Esophagus (tissue), 2 donors: Measurements from ENCODE around the gene CPNE1. TPM values are rescaled to one million over a fixed set of nuclear protein-coding genes. Genes with fewer than 3 reads are reported as not detected.

Source experiments
- H3K27ac ChIP-seq, 2 donors: one replicate each; pipeline ENCODE4 v1.5.1; 2013; ENCODE audit warnings: low read depth in 2 of 2, mild to moderate bottlenecking in 2 of 2, inconsistent platforms in 1 of 2, low read length in 1 of 2, moderate library complexity in 1 of 2
- H3K27me3 ChIP-seq, 2 donors: one replicate each; pipeline ENCODE4 v1.6.1; 2013; ENCODE audit warnings: low read length in 2 of 2, control low read depth in 1 of 2, mild to moderate bottlenecking in 1 of 2; ENCODE audit not compliant: insufficient read depth in 2 of 2, control insufficient read depth in 1 of 2
- H3K36me3 ChIP-seq, 2 donors: one replicate each; pipeline ENCODE4 v1.6.1; 2013; ENCODE audit warnings: low read length in 1 of 2; ENCODE audit not compliant: control insufficient read depth in 2 of 2, insufficient read depth in 2 of 2
- H3K4me1 ChIP-seq, 2 donors: one replicate each; pipeline ENCODE4 v1.6.1; 2013; ENCODE audit warnings: low read length in 1 of 2; ENCODE audit not compliant: control insufficient read depth in 2 of 2, insufficient read depth in 2 of 2
- H3K4me3 ChIP-seq, 2 donors: one replicate each; pipeline ENCODE4 v1.5.1; 2013; ENCODE audit warnings: low read length in 2 of 2, mild to moderate bottlenecking in 2 of 2, low read depth in 1 of 2, moderate library complexity in 1 of 2
- H3K9me3 ChIP-seq, 2 donors: one replicate each; pipeline ENCODE4 v1.6.1; 2013; ENCODE audit warnings: mild to moderate bottlenecking in 2 of 2, low read depth in 1 of 2, low read length in 1 of 2, moderate library complexity in 1 of 2; ENCODE audit not compliant: control insufficient read depth in 2 of 2, insufficient read depth in 1 of 2
- WGBS, 2 donors: extraction: QIAGEN DNeasy Blood & Tissue Kit; methylation state at CpG; one replicate each; pipeline ENCODE4 v1.1.7; 2013; 5-methylcytosine and 5-hydroxymethylcytosine counted together
- polyA plus RNA-seq, 2 donors: library from polyadenylated mRNA; stranded (reverse); fragments of 200-250 nt; gene quantifications; one replicate each; pipeline ENCODE4 v1.2.3, GENCODE V29; 2013
- donor health status: healthy with polysubstance abuse.
- donor health status: Bipolar disorder and iron deficiency.

CPNE1 gene
- polyA plus RNA-seq, 2 donors: 88.9 to 119 TPM

DNA sequence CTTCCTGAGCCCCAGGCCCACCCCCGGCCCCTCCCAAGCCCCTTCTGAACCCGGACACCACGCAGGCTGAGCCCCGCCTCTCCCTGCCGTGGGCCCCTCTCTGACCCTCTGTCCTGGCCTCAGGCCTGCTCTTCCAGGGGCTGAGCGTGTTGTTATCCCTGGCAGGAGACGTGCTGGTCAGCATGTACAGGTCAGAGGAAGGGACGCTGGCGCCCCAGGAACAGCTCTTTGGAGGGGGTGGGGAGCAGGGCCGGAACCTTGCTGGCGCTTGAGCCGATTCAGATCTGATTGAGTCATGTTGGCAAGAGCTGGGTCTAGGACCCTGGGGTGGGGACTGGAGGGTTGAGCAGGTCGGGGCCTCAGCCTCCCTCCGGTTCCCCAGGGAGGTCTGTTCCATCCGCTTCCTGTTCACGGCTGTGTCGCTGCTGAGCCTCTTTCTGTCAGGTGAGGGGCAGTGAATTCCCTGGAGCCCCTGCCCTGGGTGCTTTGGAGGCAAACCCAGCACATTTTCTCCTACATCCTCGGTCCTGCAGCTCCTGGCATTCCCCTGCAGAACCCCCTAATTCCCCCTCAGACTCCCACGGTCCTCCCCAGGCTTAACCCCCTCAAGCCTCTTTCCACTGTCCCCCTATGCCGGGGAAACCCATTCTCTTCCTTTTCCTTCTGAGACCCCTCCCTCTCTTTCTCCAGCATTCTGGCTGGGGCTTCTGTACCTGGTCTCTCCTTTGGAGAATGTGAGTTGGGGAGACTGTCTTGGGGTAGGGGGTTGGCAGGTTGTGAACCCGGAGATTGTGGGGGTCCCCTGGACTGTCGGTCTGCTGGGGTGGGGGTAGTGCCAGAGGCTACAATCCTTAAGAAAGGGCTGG, 47.1 kb downstream of the CPNE1 start:
- 9 to 10% methylated on average over 22 of the region's 22 CpGs for WGBS, 2 donors
- Histone ChIP-seq H3K9me3 (no peaks in the 10 kb centered on the region), H3K27ac (peak overlapping the region; percentile 53 to 77), H3K4me3 (peak overlapping the region; percentile 27 to 45), H3K36me3 (peaks cover 0 to 3% of the 10 kb centered on the region in 2 donors), H3K4me1 (peaks cover 7 to 9% of the 10 kb centered on the region in 2 donors), H3K27me3 (no peaks in the 10 kb centered on the region)

DNA sequence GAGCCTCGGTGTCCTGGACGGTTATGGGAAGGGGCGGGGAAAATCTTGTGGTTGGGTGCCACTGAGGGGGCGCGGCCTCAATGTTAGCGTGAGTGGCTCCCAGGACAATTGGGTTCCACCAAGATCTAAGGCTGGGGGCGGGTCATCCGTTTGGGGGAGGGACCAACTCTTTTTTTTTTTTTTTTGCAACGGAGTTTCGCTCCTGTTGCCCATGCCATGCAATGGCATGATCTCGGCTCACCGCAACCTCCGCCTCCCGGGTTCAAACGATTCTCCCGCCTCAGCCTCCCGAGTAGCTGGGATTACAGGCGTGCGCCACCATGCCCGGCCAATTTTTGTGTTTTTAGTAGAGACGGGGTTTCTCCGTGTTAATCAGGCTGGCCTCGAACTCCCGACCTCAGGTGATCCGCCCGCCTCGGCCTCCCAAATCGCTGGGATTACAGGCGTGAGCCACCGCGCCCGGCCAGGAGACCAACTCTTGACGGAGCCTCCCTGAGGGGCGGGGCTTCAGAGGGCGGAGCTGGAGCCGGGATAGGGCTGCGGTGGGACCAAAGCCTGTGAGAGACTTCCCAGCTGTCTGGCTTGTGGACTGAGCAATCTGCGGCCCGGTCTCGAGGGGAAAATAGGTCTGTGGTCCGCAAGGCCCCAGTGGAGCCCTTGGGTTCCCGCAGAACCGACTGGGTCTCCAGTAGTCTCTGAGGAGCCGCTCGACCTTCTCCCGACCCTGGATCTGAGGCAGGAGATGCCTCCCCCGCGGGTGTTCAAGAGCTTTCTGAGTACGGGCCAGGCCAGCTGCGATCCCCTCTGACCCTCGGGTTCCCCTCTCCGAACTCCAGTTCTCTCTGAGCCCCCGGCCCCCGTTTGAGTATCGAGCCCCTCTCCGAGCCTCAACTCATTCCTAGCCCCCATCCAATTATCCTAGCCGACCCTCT, 48.0 kb downstream of the CPNE1 start:
- H3K27ac ChIP-seq: peak overlapping the region; percentile 53 to 77
- H3K4me3 ChIP-seq: peak overlapping the region; percentile 23 to 34
- H3K27me3 ChIP-seq: no peaks in the 10 kb centered on the region
- peaks cover 0 to 3% of the 10 kb centered on the region in 2 donors for H3K36me3 ChIP-seq
- 5 to 6% methylated on average over 53 to 57 of the region's 57 CpGs for WGBS, 2 donors
- H3K4me1 ChIP-seq: peaks cover 7 to 9% of the 10 kb centered on the region in 2 donors
- H3K9me3 ChIP-seq: no peaks in the 10 kb centered on the region

- 0 to 1% methylated on average over 67 to 68 of the region's 68 CpGs for WGBS, 2 donors
- Histone ChIP-seq H3K4me3 (peak within 1 kb of the TSS; percentile 40 to 45), H3K9me3 (no peaks in the 10 kb centered on the region), H3K27me3 (no peaks in the 10 kb centered on the region), H3K4me1 (peaks cover 7 to 9% of the 10 kb centered on the region in 2 donors), H3K27ac (peak within 1 kb of the TSS; percentile 81 to 82), H3K36me3 (no peaks in the 10 kb centered on the region)
Measured at GRCh38 chr20:35615667-35616464, 48.8 kb downstream of the CPNE1 start, which contains the start of gene SPAG4. SPAG4 (plus strand) TSS chr20:35615829; CDS start chr20:35616004, 175 bp downstream.

- 94 to 98% methylated on average over 2 of the region's 2 CpGs for WGBS, 2 donors
- no peak overlapping the region for H3K27ac ChIP-seq
- no peak overlapping the region for H3K4me3 ChIP-seq
- no peaks in the 10 kb centered on the region for H3K27me3 ChIP-seq
- H3K9me3 ChIP-seq: no peaks in the 10 kb centered on the region
- H3K36me3 ChIP-seq: no peaks in the 10 kb centered on the region
- peaks cover 0 to 9% of the 10 kb centered on the region in 2 donors for H3K4me1 ChIP-seq
Measured at GRCh38 chr20:35611482-35611881, 53.2 kb downstream of the CPNE1 start.

DNA sequence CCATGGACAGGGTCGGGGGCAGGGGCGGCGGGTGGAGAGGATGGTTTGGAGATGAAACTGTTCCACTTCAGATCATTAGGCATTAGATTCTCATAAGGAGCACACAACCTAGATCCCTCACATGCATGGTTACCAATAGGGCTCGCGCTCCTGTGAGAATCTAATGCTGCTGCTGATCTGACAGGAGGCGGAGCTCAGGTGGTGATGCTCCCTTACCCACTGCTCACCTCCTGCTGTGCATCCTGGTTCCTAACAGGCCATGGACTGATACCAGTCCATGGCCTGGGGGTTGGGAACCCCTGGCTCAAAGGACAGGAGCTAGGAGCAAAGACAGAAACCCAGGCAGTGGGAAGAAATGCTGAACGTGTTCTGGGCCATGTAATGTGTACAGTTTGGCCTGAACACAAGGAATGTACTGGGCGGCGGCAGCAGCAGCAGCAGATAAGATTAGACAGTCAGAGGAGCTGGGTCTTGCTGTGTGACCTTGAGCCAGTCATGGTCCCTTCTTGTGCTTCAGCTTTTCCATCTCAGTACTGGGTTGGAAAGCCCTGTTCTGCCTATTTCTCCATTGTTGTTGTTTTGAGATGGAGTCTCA, 53.8 kb downstream of the CPNE1 start:
- Histone ChIP-seq H3K4me3 (no peak overlapping the region), H3K9me3 (no peaks in the 10 kb centered on the region), H3K27me3 (no peaks in the 10 kb centered on the region), H3K27ac (no peak overlapping the region), H3K4me1 (peaks cover 0 to 9% of the 10 kb centered on the region in 2 donors), H3K36me3 (no peaks in the 10 kb centered on the region)
- WGBS, 2 donors: 82 to 92% methylated on average over 9 of the region's 9 CpGs

- 64 to 71% methylated on average over 14 of the region's 14 CpGs for WGBS, 2 donors
- Histone ChIP-seq H3K36me3 (no peaks in the 10 kb centered on the region), H3K27ac (no peak overlapping the region), H3K9me3 (no peaks in the 10 kb centered on the region), H3K4me3 (no peak overlapping the region), H3K4me1 (peaks cover 0 to 7% of the 10 kb centered on the region in 2 donors), H3K27me3 (no peaks in the 10 kb centered on the region)
Measured at GRCh38 chr20:35607003-35607735, 57.5 kb downstream of the CPNE1 start.

DNA sequence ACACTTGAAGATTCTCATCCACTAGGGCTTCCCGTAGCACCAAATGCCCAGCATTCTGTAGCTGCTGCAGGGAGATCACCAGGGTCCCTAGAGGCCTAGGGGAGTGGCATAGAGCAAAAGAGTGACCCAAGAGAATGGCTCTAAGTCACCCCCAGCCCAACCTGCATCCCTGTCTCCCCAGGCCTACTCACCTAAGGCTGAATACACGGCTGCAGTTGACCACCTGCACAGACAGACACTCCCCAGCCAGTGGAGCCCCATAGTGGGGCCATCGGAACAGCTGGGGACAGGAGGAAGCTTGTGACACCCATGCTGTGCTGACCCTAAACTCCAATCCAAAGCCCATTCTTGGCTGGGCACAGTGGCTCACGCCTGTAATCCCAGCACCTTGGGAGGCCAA, 58.6 kb downstream of the CPNE1 start:
- H3K4me3 ChIP-seq: no peak overlapping the region
- WGBS, 2 donors: 85 to 90% methylated on average over 4 of the region's 4 CpGs

GRCh38 chr20:35604449-35604747, 60.3 kb downstream of the CPNE1 start:
- Histone ChIP-seq H3K4me3 (no peak overlapping the region), H3K9me3 (no peaks in the 10 kb centered on the region), H3K27me3 (peaks cover 0 to 6% of the 10 kb centered on the region in 2 donors), H3K27ac (no peak overlapping the region), H3K4me1 (peaks cover 0 to 18% of the 10 kb centered on the region in 2 donors), H3K36me3 (no peaks in the 10 kb centered on the region)
- 46 to 55% methylated on average over 4 of the region's 4 CpGs for WGBS, 2 donors

More for the DNA sequence above, 58.6 kb downstream of the CPNE1 start:
- H3K27ac ChIP-seq: no peak overlapping the region
- H3K9me3 ChIP-seq: no peaks in the 10 kb centered on the region
- no peaks in the 10 kb centered on the region for H3K27me3 ChIP-seq
- H3K4me1 ChIP-seq: peaks cover 0 to 13% of the 10 kb centered on the region in 2 donors
- no peaks in the 10 kb centered on the region for H3K36me3 ChIP-seq
